Measurements from ENCODE around the gene CAPN3.

CAPN3 gene

DNA sequence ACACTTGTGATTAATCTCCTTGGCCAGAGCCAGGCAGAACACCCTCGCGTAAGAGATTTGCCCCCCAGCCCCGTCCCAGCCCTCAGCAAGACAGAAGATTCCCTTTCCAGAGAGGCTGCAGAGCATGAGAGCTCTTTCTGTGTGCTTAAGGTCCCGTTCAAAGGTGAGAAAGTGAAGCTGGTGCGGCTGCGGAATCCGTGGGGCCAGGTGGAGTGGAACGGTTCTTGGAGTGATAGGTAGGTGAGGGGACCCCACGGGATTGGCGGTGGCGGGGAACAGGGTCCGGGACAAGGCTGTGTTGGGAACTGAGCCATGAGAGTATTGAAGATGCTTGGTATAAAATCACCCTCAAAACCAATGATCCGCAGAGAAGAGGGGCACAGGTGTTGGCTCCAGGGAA, 34.8 kb downstream of the CAPN3 start:
- DNase-seq (ENCODE audit: low spot score) = no peak

DNA sequence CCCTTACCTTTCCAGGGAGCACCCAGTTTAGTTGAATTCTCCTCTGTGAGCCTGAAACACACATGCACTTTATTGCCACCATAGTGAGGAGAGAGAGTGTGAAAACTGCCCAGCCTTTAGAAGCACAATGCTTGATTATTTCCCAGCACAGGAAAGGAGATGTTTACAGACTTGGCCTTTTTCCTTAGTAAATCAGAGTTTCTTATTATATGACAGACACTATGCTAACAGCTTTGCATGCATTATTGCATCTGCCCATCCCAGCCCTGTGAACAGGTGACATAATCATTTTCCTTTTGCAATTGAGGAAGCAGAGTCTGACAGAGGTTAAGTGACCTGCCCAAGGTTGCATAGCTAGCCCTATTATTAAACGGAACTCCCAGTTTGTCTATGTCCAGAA, 36.5 kb downstream of the CAPN3 start:
- no peak for DNase-seq (ENCODE audit: low spot score)

DNA sequence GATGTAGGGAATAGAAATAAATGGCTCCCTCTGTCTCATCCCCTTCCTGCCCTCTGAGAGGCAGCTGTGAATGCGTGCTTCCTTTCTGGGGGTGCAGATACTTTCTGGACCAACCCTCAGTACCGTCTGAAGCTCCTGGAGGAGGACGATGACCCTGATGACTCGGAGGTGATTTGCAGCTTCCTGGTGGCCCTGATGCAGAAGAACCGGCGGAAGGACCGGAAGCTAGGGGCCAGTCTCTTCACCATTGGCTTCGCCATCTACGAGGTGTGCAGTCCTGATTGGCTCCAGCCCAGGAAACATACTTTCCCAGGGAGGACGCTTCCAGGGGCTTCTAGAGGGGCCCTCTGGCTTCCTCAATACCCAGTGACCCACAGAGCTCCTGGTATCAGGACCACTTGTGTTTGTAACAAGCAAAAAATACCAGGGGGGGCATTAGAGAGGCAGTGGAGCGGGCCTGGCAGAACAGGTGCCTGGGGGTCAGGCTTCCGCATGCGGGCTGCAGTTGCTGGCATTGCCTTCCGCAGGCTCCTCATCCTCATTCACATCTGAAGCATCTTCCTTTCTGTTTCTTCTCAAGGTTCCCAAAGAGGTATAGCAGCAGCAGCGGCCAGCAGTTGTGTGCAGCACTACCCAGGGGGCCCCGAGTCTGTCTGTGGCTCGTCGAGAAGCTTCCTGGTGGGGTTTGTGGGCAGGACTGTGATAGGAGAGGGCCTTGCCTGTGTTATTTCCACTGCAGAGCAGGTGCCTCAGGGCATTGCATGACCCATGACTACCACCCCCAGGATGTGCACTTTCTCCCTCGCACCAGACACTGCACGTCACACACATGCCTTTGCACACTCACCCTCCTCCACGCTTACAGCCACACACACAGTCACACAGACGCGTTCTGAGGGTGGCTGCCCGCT, 42.5 kb downstream of the CAPN3 start:
- peak; percentile 30 for DNase-seq (ENCODE audit: low spot score)

DNA sequence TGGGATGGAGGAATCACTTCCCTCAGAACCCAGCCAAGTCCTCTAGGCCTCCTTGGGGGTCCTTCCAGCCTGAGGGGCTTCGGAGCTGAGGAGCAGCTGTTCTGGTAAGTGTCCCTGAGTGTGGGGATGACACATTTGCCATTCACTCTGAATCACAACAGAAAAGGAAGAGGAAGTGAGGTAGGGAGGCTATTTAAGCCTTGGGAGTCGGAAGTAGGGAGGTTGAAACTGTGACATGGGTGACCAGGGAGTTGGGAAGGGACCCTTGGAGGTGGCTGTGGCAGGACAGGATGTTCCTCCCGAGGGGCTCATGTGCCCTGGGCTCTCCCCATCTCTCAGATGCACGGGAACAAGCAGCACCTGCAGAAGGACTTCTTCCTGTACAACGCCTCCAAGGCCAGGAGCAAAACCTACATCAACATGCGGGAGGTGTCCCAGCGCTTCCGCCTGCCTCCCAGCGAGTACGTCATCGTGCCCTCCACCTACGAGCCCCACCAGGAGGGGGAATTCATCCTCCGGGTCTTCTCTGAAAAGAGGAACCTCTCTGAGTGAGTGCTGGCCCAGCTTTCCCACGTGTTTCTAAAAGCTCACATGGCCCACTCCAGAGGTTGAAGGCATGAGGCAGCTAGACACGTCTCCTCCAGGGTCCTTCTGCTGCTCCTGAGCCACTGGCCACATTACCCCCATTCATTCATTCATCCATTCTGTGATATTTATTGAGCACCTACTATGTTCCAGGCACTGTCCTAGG, 43.3 kb downstream of the CAPN3 start:
- peak; percentile 34 for DNase-seq (ENCODE audit: low spot score)

DNA sequence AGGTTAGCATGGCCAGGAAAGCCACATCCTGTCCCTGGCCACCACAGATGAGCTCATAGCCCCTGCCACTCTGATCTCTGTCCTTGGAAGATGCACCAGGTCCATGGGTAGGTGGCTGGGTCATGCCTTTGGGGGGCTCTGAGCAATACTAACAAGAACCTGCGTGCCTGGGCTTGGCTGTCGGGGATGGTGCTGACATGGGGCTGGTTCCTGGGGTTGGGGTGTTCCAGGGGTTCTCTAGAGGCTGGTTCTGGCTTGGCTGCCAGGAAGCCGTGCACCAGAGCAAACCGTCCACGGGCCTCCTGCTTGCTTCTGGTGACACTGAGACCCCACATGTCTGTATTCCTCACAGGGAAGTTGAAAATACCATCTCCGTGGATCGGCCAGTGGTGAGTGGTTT, 44.1 kb downstream of the CAPN3 start:
- no peak for DNase-seq (ENCODE audit: low spot score)

DNA sequence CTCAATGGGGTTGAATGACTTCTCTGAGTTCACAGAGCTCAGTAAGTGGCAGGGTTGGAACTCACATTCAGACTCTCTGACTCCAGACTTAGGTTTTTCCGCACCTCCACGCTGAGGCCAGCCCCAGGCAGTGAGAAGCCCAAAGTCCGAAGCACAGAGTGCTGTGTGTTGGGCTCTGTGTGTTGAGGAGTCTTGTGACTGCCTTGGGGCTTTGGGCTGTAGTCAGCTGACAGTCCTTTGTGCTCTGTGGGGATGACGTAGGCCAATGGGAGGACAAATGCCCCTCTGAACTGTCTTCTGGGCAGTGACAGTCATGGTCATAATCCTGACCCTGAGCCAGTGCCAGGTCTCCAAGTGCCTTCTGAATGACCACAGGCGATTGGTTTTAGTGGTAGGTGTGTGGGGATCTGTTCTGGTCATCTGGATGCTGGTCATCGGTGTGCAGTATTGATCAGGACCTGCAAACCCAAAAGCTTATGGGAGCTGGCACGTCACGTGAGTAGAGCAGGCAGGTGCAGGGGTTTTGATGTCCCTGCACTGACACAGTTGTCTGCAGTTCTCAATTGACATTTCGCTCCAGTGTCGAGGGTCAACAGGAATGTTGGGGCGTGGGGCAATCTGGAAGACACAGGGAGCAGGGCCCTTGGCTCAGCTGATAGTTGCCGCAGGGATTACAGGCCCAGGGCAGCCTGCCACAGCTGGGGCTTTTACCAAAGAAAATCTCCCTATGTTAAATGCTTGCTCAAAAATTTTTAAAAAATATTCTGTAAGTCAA, 45.3 kb downstream of the CAPN3 start:
- no peak for DNase-seq (ENCODE audit: low spot score)

DNA sequence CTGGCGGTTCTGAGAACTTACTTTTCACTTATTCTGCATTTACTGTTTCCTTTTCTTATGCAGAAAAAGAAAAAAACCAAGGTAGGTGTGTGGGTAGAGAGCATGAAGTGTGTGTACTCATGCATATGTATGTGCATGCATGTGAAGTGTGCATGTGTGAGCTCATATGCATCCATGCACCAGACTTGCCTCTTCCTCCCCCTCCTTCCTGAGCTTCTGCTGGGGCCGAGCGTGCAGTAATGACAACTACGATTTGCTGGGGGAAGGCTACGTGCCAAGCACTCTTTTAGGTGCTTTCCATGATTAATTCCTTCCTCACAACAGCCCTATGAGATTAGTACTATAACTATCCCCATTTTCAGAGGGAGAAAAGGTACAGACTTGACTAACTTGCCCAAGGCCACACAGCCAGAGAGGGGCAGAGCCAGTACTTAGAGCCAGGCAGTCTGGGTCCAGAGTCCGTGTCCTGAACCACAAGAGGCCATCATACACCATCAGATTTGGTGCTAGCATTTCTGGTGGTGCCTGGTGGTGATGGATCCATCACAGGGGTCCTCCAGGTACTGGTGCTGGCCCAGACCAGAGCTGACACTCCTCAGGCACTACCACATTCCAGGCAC, 46.7 kb downstream of the CAPN3 start:
- no peak for DNase-seq (ENCODE audit: low spot score)

DNA sequence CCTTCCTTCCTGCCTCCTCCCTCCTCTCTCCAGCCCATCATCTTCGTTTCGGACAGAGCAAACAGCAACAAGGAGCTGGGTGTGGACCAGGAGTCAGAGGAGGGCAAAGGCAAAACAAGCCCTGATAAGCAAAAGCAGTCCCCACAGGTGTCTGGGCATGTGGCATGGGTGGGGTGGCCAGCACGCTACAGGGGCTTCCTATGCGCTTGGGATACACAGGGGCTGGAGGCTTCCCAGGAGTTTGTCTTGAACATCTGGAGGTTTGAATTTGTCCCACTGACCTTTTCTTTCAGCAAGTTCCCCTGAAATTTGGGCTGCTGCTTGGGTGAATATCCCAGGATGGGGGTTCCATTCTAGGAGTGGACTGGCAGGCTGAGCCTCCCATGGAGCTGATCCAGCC, 48.9 kb downstream of the CAPN3 start:
- DNase-seq (ENCODE audit: low spot score) = no peak

DNA sequence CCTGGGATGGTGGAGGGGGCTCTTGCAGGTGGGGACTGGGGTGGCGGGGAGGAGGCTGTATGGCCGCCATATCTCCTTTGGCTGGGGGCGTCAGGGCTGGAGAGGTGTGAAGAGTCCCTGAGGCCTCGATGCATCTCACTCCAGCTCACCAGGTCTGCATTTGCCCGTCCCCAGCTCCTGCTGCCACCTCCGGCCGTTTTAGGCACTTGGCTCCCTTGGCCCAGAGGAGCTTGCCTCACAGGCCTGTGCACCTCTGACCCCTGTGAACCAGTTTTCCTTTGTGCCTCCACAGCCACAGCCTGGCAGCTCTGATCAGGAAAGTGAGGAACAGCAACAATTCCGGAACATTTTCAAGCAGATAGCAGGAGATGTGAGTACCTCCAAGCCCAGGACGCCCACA, 49.7 kb downstream of the CAPN3 start:
- no peak for DNase-seq (ENCODE audit: low spot score)

DNA sequence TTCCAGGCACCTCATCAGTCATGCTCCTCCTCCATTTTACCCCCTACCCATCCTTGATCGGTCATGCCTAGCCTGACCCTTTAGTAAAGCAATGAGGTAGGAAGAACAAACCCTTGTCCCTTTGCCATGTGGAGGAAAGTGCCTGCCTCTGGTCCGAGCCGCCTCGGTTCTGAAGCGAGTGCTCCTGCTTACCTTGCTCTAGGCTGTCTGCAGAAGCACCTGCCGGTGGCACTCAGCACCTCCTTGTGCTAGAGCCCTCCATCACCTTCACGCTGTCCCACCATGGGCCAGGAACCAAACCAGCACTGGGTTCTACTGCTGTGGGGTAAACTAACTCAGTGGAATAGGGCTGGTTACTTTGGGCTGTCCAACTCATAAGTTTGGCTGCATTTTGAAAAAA, 52.6 kb downstream of the CAPN3 start:
- no peak for DNase-seq (ENCODE audit: low spot score)

DNA sequence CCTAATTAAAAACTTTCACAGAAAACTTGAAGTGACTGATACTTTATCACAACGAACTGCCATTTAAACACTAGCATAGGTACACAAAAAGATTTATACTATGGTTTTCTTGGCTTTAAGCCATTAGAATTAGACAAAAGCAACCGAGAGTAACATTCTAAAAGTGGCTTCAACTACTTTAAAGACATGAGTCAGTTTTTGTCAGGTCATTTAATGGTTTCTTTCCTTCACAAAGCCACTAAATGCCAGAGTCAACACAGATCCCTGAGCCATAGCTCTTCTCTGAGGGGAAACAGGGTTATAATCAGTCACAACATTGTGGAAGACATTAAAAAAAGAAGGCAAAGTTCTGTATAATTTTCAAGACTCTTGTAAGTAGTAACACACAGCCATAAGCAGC, 54.6 kb downstream of the CAPN3 start:
- no peak for DNase-seq (ENCODE audit: low spot score)

DNA sequence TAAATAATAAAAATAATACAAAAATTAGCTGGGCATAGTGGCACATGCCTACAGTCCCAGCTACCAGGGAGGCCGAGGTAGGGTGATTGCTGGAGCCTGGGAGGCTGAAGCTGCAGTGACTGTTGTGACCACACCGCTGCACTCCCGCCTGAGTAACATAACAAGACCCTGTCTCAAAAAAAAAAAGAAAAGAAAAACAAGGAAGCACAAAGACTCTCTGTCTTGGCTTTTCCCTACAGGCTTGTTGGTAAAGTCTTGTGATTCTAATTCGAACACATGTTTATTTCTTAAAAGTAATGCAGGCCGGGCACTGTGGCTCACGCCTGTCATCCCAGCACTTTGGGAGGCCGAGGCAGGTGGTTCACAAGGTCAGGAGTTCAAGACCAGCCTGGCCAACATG, 60.1 kb downstream of the CAPN3 start:
- no peak for DNase-seq (ENCODE audit: low spot score)

DNA sequence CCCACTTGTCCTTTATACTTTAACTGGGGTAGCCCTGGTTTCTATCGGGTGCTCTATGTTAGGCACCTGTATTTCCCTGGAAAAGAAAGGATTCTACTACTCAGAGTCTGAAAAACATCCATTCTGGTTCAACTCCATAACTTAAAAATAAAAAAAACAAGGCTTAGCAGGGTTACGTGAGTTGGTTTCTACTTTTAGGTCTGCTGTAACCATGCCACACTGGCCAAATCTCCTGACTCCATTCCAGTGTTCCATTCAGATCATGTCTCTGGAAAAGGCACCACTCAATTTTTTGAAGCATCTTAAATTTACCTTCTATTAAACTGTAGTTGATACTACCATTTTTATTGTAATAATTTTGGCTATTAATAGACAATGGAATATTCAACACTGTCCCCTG, 62.1 kb downstream of the CAPN3 start:
- no peak for DNase-seq (ENCODE audit: low spot score)

DNA sequence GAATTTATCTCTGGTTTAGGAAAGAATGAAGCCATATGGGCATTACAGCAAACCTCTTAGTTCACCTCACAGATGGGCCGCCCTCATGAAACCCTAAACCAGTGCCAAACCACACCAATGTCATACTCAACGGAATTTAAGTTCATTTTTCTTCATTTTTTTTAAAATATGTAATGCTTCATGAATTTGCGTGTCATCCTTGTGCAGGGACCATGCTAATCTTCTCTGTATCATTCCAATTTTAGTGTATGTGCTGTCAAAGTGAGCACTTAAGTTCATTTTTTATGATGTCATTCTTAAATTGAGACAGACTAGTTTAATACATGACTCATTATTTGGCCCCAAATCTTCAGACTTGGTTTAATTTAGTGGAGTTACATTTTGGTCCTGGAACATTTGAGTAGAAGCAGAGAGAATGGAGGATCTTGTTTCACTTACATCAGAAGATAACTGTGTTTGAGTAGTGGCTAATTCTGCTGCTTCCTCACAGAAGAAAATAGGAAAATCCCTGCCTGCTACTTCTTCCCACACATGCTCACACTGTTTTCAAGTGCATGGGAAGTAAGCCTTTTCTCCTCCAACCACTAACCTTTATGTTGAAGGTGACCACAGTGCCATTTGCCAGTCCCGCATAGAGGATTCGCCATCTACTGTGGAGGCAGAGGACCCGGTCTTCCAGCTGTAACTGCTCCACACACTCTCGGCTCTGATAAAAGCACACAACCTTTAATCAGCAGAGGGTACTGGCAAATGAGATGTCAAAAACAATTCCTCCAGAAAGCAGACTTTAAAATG, 68.3 kb downstream of the CAPN3 start:
- peak; percentile 48 for DNase-seq (ENCODE audit: low spot score)

DNA sequence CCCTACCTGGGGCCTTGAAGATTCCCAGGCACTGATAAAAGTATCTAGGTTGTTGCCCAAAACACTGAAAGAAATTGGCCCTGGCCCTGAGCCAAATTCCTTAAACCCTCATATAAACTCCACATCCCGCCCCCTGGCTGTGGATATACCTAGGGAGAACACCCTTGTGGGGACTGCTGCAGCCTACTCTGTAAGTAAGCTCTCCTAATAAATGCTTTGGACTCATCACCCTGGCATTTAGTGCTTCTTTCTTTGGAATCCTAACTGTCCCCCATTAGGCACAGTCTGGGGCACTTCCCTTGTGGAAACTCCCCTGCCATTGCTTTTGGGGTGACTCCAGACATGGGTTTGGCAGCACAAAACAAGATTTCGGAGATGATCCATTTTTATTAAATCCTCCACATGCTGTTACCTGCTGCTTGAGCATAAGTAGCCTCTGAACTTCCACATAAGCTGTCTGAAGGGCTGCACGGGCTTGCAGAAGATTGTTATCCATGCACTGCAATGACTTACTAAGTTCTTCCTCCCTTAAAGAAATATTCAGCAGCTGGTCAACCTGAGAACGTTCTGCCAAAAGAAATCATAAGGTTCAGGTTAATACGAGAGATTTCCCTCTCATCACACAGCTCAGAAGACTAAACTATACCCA, 85.2 kb downstream of the CAPN3 start:
- no peak for DNase-seq (ENCODE audit: low spot score)

DNA sequence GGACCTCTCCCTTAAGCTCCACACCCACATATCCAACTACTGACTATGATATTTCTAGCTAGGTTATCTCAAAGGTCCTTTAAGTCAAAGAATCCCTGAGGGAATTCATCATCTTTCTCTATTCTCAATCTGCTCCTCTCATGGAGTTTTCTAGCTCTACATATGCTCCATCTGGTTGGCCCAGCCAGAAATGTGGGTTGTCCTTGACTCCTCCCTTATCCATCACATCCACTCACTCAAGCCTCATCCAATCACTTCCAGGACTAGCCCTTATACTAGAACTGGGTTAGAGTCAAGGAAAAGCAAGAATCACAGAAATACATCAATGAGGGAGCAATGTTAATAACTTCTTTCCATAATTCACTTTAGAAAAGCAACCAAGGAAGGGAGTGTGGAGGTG, 86.2 kb downstream of the CAPN3 start:
- no peak for DNase-seq (ENCODE audit: low spot score)

DNA sequence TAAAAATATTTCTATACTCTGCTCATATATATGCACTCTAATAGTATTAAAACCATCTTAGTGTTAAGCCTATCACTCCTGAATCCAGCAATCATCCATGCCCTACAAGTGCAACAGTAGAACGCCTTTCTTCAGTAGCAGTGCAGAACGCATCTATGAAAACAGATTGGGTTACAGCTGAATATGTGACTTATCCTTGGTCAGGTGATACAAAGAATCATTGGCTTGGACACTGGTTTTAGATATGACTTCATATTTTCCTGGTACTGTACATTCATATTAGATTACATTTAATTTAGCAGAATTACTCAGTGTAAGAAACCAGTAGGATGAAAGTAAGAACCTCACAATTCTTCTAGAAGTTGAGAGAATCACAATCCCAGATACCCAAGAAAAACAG, 88.3 kb downstream of the CAPN3 start:
- no peak for DNase-seq (ENCODE audit: low spot score)

DNA sequence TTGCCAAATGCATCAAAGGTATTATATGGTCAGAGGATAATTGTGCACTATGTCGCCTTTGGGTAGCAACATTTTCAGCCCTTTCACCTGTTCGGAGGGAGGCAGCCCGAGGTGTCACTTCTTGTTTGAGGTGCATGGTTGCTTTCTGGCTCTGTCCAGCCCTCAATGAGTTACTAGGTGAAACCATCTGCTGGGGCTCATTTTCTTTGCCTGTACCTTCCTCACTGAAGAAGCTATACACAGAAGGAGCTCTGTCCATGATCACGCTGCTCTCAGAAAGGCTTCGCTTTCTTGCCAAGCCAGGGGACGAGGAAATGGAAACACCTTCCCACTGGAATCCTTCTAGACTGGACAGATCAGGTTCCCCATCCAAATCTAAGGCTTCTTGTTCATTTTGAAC, 89.0 kb downstream of the CAPN3 start:
- DNase-seq (ENCODE audit: low spot score) = no peak

DNA sequence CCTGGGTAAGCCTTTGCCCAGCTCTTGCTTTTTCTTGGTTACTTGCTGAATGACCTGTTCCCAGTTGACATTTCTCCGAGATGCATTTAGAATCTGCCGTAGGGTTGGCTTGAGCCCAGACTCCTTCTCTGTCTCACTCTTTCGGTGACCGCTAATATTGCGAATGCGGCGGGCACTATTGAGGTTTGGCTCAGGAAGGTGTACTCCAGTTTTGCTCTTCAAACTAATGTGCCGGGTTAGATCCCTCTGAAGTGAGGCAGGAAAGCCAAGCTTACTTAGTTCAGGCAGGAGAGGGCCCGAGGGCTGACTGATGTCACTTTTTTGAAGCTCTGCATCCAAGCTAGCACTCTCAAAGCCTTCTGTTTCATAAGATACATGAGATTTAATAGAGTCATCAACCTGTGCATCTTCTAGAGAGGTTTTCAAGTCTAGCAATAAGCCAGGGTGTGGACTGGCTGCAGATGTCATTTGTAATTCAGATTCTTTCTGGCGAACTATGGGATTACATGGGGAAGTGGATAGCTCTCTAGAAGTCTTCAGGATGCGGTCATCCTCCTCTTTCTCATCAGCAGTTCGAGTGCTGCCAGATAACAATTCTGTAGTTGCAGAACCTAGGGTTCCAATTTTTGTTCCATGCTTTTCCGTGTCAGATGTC, 90.6 kb downstream of the CAPN3 start:
- DNase-seq (ENCODE audit: low spot score) = no peak

DNA sequence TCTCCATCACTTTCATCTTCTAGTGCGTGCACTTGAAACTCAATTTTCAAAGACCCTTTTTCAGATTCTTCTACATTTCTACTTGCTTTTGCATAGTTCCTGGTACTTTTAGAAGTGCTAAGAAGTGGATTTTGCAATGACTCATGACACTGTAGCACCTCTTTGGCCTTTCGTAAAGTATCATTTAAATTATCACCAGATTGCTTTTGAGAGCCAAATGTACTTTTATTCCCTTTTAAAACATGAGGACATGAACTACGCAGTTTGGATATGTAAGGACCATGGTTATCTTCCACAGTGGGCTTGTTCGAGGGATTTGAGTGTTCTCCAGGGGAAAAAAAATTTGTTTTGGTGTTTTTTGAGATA, 91.1 kb downstream of the CAPN3 start:
- no peak for DNase-seq (ENCODE audit: low spot score)

Data from RKO (cell line).